ENCODE results near the gene F2RL1. TPM values are rescaled to one million over a fixed set of nuclear protein-coding genes. Genes with fewer than 3 reads are reported as not detected.
A peak's percentile ranks its signal among the peaks of the same experiment; 100 is the strongest.

F2RL1 gene
- total and polyA plus RNA-seq, 2 experiments from 2014 or later: 15.3 to 32.1 TPM

DNA sequence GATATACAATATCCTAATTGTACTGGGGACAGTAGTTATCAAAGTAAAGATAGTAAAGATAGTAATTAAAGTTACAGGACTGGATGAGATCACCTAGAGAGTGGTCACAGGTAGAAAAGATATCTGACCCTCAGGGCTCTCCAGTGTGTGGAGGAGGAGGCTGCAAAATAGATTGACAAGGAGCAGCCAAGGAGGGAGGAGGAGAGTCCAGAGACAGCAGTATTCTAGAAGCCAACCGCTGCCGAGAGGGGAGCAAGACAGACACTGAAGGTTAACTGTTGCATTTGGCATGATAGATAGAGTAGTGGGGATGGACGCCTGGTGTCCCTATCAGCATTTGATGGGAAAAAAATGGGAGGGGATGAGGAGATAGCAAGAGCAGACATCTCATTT lies 17.0 kb upstream of the F2RL1 start:
- Mint-ChIP-seq H3K36me3 (ENCODE audit: low read depth) (no peaks in the 10 kb centered on the region), H3K9me3 (no peaks in the 10 kb centered on the region), H3K27me3 (ENCODE audit: insufficient read depth, low read depth, poor library complexity) (peaks cover 19% of the 10 kb centered on the region), H3K27ac (no peak overlapping the region), H3K4me1 (peaks cover 24% of the 10 kb centered on the region), H3K4me3 (no peak overlapping the region)
- ATAC-seq: no peak
- TF ChIP-seq, protein P1, sequence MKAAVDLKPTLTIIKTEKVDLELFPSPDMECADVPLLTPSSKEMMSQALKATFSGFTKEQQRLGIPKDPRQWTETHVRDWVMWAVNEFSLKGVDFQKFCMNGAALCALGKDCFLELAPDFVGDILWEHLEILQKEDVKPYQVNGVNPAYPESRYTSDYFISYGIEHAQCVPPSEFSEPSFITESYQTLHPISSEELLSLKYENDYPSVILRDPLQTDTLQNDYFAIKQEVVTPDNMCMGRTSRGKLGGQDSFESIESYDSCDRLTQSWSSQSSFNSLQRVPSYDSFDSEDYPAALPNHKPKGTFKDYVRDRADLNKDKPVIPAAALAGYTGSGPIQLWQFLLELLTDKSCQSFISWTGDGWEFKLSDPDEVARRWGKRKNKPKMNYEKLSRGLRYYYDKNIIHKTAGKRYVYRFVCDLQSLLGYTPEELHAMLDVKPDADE (IDR thresholded peaks at IDR 0.05): no peak
- TF ChIP-seq, protein P2, sequence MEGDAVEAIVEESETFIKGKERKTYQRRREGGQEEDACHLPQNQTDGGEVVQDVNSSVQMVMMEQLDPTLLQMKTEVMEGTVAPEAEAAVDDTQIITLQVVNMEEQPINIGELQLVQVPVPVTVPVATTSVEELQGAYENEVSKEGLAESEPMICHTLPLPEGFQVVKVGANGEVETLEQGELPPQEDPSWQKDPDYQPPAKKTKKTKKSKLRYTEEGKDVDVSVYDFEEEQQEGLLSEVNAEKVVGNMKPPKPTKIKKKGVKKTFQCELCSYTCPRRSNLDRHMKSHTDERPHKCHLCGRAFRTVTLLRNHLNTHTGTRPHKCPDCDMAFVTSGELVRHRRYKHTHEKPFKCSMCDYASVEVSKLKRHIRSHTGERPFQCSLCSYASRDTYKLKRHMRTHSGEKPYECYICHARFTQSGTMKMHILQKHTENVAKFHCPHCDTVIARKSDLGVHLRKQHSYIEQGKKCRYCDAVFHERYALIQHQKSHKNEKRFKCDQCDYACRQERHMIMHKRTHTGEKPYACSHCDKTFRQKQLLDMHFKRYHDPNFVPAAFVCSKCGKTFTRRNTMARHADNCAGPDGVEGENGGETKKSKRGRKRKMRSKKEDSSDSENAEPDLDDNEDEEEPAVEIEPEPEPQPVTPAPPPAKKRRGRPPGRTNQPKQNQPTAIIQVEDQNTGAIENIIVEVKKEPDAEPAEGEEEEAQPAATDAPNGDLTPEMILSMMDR (conservative IDR thresholded peaks at IDR 0.05; ENCODE audit: low read depth in 2 of 2): no peak
- TF ChIP-seq ZNF114 (CRISPR knock-in tag; IDR thresholded peaks at IDR 0.05) (no peak), POLR2AphosphoS5 (IDR thresholded peaks at IDR 0.05; ENCODE audit: low read depth) (no peak), NANOG (IDR thresholded peaks at IDR 0.05; ENCODE audit: borderline replicate concordance) (no peak), REST (IDR thresholded peaks at IDR 0.05; ENCODE audit: unreplicated experiment) (no peak), ZNF462 (CRISPR knock-in tag; IDR thresholded peaks at IDR 0.05) (no peak)
- no peak for DNase-seq (ENCODE audit: low spot score)
- H3K4me1 ChIP-seq (ENCODE audit: insufficient read depth): peaks cover 13% of the 10 kb centered on the region
- H3K79me2 ChIP-seq (replicated peaks; ENCODE audit: insufficient read depth): no peaks in the 10 kb centered on the region
- H3K4me3 ChIP-seq: no peak overlapping the region
- H3K9me2 ChIP-seq (ENCODE audit: insufficient read depth): no peaks in the 10 kb centered on the region
- no peak overlapping the region for H3K4me2 ChIP-seq
- H4K20me1 ChIP-seq (replicated peaks; ENCODE audit: insufficient read depth): no peaks in the 10 kb centered on the region
- no peak overlapping the region for H3K27ac ChIP-seq (ENCODE audit: low read depth)
- no peaks in the 10 kb centered on the region for H3K36me3 ChIP-seq (ENCODE audit: insufficient read depth)
- no peaks in the 10 kb centered on the region for H3K27me3 ChIP-seq (ENCODE audit: insufficient read depth)
- H3F3A ChIP-seq (replicated peaks; ENCODE audit: low read depth): no peaks in the 10 kb centered on the region
- H2AFZ ChIP-seq: peak overlapping the region; percentile 43; the same call in 1 of the 2 replicates
